Esophagus squamous epithelium (tissue), 4 donors: ENCODE results near the gene SLAMF9.

Experiments used
- POLR2A ChIP-seq, 4 donors: fragments of 450-650 bp; IDR thresholded peaks; one replicate each; pipeline ENCODE4 v1.6.1; 2017; ENCODE audit warnings: antibody characterized with exemption in 4 of 4, mild to moderate bottlenecking in 4 of 4, moderate library complexity in 3 of 4
- TF ChIP-seq, protein P1 (sequence below), 6 experiments: fragments of 450-650 bp in 4 of 6; fragments of 200-600 bp in 2 of 6; sonication (generic) in 2 of 6; IDR thresholded peaks; one replicate each; pipeline ENCODE4 v1.5.1; 2016 to 2019; ENCODE audit warnings: antibody characterized with exemption in 6 of 6, mild to moderate bottlenecking in 4 of 6, moderate library complexity in 4 of 6

DNA sequence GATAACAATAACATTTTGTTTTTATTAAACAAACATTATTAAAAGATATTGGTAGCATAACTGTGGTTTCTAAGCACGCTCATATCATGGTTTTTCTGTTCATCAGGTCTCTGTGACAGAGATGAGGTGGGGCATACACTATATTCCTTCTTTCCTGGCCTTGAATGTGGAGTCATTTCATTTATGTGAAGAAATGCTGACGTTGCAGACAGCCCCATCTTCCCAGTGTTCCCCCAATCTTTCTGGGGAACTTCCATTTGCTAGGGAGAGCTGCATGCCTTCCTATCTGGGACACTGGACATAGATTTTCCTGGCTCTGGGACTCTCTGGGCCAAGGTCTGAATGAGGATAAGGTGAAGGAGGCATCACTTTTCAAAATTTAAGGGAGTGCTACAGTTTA, 47.4 kb upstream of the SLAMF9 start:
- TF ChIP-seq, protein P1, sequence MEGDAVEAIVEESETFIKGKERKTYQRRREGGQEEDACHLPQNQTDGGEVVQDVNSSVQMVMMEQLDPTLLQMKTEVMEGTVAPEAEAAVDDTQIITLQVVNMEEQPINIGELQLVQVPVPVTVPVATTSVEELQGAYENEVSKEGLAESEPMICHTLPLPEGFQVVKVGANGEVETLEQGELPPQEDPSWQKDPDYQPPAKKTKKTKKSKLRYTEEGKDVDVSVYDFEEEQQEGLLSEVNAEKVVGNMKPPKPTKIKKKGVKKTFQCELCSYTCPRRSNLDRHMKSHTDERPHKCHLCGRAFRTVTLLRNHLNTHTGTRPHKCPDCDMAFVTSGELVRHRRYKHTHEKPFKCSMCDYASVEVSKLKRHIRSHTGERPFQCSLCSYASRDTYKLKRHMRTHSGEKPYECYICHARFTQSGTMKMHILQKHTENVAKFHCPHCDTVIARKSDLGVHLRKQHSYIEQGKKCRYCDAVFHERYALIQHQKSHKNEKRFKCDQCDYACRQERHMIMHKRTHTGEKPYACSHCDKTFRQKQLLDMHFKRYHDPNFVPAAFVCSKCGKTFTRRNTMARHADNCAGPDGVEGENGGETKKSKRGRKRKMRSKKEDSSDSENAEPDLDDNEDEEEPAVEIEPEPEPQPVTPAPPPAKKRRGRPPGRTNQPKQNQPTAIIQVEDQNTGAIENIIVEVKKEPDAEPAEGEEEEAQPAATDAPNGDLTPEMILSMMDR (IDR thresholded peaks at IDR 0.05): no peak
- no peak for TF ChIP-seq POLR2A (IDR thresholded peaks at IDR 0.05)
